NCI-H460 (cell line): ENCODE data around the gene FBLN2. TPM values are rescaled to one million over a fixed set of nuclear protein-coding genes. Genes with fewer than 3 reads are reported as not detected.
A peak's percentile ranks its signal among the peaks of the same experiment; 100 is the strongest.

ENCODE experiments used
- DNase-seq: peaks from one replicate; pipeline ENCODE4 v3.0.0-alpha.2; 2016; ENCODE audit warnings: low read depth; ENCODE audit errors: extremely low read depth
- total RNA-seq: library from RNA; depleted of rRNA; stranded (reverse); fragments of >200 nt; shearing (Covaris generic); gene quantifications from 2 replicates; pipeline ENCODE4 v1.2.3, GENCODE V29; 2014

FBLN2 gene
- total RNA-seq, 1 experiment from 2014 or later: not detected

DNA sequence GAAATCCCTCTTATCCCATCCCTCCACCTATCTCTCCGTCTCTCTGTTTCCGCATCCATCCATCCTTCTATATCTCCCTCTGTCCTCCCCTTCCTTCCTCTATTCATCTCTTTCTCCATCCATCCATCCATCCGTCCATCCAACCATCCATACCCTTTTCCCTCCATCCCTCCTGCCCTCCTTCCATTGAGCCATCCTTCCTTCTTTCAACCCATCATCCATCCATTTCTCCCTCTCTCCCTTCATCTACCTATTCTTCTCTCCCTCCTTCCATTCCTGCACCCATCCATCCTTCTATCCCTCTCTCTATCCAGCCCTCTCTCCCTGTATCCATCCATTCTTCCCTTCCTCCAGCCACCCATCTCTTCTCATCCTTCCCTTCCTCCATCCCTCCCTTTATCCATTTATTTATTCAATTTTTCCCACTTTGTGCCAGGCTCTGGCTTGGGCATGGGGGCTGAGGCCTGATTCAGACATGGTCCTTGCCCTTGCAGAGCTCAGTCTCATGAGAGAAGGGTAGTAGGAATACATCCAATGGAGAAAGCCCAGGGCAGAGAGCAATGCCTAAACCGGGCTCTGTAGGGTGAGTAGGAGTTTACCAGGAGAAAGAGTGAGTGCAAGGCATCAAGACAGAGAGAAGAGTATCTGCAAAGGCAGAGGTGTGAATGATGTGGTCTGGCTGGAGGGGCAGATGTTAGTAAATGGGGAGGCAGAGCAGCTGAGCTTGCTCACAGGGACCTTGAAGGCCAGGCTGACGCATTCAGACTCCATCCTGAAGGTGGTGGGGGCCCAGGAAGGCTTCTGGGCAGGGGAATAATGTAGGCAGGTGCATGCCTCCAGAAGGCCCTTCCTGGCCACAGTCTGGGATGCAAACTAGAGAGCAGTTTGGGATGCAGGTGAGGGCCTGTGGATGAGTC lies 19.5 kb upstream of the FBLN2 start:
- no peak for DNase-seq

DNA sequence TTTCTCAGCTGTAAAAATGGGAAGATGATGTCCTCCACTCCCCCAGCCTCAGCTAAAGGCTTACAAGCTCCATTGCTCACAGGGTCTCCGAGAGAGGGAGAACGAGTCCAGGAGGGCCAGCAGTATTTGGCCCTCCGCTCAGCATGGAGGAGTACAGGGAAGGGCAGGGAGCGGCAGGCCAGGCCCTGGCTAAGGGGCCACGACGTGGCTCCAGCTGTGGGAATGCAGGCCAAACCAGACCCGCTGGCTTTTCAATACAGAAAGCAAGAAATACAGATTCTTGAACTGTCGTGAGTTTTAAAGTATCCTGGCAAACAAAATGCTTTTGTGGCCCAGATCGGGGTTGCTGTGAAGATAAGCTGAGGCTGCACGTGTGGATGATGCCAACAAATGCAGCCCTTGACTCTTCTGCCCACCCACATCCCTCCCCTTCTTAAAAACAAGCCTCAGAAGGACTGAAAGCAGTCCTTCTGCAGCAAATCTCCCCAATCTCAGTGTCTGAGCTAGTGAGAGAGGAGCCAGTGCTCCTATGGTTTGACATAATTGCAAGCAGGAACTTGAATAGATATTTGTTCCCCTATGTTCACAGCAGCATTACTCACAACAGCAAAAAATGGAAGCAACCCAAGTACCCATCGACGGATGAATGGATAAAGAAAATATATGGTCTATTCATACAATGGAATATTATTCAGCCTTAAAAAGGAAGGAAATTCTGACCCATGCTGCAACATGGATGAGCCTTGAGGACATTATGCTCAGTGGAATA lies 18.5 kb upstream of the FBLN2 start:
- no peak for DNase-seq

DNA sequence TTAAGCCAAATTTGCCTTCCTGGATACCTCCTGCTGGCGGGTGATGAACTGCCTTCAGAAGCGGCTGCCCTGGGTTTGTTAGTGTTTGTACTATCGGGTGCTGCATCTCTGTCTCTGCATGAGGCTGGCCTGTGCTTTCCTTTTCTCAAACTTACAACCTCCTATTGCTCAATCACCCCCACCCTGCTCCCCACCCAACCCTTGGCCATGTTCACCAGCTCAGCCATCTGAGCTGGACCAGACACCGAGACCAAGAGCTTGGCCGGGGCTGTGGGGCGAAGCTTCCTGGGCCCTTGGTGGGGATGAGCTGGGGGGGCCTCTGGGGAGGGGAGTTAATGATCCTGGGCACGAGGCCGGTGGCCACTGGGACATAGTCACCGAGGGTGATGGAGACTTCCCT lies 16.8 kb upstream of the FBLN2 start:
- no peak for DNase-seq

DNA sequence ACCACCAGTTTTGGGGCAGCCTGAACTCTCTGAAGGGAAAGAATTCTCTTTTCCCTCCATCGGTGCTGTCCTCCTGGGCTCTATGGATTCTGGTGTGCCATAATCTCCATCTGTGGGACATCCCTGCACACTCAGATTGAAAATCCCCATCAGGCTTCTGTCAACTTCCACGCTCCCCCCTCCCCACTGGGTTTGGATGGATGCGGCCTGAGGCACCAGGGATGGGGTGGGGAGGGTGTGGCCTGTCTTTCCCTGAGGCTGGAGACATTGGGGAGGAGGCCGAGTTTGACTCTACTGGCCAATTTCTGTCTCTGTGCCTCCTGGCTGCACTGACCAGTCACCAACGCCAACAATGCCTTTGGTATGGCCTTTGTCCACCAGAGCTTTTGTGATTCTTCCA lies 16.3 kb upstream of the FBLN2 start:
- no peak for DNase-seq

DNA sequence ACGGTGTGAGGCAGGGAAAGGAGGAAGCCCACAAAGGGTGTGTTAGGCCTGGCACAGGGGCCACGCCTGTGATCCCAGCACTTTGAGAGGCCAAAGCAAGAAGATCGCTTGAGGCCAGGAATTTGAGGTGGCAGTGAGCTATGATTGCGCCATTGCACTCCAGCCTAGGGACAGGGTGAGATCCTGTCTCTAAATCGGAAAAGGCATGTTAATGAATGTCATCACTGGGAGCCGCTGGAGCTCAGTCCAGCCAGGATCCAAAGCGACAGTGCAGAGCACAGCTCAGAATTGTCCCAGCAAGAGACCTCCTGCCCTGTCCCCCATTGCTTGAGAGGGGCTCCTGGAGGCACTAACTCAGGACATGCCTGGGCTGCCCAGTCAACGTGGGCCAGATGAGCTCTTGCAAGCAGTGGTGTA lies 15.0 kb upstream of the FBLN2 start:
- DNase-seq: no peak

DNA sequence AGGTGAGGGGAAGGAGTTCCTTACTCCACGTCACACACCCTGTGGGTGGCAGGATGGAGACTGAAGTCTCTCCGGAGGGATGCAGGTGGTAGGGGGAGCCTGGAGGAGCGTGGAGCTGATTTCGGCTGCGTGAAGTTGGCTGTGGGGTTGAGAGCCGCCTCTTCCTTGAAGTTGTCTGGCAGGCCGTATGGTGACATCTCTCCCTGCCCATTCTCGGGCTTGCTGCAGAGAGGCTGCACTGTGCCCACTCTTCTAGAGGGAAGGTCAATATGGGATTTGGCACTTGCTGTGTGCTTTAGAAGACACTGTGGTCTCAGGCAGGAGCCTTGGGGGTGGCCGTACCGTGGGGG lies 13.4 kb upstream of the FBLN2 start:
- no peak for DNase-seq

DNA sequence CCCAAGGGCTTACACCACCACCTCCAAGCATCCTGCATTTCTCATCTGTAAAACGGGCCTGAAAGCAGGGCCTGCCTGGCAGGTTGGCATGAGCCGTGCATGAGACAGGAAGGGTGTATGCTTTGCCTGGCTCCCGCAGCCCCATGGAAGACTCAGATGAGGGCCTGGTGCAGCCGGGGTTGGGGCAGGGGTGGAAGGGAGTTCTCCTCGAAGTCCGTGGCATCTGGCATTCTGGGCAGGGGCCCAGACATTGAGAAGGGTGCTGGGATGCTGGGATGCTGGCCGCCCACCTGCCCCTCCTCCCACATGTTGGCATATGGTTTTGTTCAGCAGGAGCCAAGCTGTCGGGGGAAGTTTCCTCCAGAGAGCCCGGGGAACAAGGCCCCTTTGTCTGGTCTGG lies 13.0 kb upstream of the FBLN2 start:
- DNase-seq: no peak

DNA sequence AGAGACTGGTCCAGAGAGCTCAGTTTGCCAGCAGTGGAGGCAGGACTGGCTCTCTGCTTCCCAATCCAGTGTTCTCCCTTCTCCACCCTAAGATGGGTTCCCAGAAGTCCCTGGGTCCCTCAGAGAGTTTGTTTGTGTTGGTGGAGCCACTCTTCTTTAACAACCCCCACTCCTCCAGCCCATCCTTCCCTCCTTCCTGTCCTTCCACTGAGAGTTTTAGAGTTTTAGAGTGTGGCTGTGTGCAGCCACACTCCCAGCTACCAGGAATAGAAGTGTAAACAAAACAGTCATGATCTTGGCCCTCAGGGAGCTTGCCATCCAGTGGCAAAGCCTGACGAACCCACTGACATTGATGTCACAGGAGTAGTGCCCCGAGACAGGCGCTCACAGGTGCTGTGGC lies 12.5 kb upstream of the FBLN2 start:
- DNase-seq: no peak

DNA sequence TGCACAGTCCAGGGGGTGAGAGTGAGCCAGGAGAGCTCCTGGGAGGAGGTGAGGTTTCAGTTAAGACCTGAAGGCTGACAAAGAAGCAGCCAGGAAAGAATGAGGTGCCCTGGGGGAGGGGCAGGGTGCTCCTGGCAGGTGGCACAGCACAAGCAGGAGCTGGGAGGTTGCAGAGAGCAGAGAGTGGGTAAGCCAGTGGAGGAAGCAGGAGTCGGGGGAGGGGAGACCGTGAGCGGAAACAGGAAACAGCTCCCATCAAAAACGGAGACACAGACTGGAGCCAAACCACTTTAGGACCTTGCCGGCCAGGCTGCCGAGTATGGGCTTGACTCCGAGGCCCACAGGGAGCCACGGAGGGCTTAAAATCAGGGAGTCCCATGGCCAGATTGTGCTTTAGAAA lies 12.1 kb upstream of the FBLN2 start:
- DNase-seq: no peak

DNA sequence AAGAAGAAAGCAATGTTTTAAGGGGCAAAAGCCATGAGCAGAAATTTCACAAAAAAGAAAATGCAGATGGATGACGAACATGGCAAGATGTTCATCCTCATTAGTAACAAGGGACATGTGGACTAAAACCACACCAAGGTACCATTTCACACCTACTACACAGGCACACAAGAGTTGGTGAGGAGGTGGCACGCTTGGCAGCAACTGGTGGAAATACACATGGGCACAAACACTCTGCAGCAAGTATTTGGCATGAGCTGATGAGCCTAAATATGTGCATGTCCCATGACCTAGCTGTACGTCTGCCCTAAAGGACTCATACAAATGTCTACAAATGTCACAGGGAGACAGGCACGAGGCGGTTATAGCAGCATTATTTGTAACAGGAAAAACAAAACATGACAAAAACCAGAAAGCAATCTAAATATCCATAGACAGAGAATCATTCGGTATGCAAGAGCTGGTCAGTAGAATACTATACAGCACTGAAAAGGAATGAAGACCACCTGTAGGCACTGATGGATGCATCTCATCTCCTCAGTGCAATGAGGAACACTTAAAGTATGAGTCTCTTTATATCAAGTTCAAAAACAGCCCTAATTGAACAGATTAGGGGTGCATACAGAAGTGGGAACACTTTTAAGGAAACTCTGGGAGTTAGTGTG lies 11.5 kb upstream of the FBLN2 start:
- no peak for DNase-seq

DNA sequence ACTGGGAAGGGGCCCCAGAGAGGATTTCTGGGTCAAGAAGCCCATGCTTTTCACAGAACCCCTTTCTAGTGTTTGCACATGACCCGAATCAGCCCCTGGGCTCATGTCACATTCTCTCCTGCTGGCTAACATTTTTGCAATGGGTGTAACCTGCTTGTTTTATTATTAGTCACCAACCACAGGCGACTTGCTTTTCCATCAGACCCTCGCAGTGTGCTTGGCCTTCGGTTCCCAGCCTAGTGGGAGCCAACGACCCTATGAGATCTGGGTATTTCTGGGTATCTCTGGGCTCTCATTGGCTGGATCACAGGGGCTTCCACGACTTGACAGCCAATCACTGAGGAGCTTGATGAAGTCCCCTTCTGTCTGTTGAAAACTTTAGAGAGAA lies 11.0 kb upstream of the FBLN2 start:
- DNase-seq: peak; percentile 55

DNA sequence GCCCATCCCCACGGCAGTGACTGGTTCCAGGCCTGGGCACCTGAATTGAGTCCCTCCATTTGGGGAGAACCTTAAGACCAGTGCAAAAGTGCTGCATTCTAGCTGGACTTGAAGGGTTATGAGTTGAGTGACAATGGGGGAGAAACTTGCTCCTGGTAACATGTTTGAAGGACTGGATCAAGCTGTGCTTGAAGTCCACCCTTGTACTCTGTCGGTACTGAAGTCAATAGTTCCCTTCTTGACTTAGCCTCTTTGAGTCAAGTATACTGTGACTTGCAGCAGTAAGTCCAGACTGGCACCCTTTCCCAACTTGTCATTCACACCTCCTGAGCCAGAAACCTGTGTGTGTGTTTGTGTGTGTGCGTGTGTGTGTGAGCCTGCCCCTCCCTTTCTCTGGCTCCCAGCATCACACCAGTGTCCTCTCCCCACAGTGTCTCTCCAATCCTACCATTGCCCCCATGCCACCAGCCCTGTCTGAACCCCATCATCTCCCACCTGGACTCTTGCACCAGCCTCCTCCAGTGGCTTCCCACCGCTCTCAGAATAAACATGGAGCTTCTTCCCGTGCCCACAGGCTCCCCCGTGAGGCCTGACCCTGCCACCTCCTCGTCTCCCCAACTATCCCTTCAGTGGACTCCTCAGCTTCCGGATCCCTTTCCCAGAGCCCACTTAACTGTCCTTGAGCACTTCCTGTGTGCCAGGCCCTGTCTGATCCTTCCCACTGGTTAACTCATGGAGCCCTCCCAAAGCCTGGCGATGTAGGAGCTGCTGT lies 10.2 kb upstream of the FBLN2 start:
- no peak for DNase-seq

DNA sequence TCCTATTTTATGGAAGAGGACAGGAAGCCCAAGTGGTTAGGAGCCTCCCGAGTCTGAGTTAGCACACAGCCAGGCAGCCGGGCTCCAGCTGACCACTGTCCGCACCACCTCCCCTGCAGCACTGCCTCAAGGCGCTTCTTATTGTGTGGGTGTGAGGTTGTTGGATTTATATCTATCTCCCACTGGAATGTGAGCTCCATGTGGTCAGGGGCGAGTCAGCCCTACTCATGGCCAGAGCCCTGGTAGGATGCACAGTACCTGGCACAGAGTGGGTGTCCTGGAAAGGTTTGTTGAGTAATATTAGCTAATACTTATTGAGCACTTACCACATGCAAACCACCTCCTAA lies 9.7 kb upstream of the FBLN2 start:
- no peak for DNase-seq

DNA sequence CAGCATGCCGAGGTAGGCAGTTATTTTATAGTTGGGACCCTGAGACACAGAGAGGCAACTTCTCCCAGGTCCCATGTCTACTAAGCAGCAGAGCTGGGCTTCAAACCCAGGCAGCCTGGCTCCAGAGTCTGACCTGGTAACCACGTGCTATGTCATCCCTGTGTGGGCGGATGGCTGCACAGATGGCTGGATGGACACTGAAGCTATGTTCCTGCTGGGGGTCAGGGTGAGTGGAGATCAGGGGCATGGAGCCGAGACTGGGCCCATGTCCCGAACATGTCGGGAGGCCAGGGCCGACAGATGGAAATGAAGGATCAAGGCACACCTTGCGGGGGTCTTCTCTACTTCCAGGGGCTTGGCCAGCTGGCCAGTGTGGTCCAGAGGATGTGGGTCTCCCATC lies 9.3 kb upstream of the FBLN2 start:
- DNase-seq: no peak

DNA sequence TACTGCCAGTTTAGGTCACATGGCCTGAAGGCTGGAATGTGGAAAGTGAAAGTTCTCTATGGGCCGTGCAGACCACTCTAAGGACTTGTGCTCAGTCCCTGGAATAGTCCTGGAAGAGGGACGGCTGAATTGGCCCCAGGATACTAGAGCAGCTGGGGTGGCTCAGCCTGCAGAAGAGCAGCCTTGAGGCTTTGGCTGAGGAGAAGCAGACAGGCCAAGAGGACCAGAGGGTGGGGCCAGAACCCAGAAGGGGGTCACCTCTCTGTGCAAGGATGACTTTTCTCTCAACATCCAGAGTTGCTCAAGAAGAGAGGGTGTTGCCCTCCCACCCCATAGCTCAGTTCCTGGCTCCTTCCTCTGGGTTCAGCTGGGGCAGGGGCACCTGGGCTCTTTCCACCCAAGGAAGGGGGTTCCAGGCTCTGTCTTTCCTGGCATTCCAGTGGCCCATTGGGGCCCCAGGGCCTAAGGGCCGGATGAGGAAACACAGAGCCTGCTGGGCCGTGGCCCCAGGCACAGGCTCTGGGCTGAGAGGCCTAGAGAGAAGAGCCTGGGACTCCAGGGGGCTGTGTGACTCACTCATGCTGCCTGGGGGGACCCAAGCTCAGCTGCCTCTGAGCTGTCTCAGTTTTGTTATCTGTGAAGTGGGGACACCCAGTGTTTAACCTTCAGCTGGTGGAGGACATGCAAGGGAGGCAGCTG lies 8.5 kb upstream of the FBLN2 start:
- no peak for DNase-seq

DNA sequence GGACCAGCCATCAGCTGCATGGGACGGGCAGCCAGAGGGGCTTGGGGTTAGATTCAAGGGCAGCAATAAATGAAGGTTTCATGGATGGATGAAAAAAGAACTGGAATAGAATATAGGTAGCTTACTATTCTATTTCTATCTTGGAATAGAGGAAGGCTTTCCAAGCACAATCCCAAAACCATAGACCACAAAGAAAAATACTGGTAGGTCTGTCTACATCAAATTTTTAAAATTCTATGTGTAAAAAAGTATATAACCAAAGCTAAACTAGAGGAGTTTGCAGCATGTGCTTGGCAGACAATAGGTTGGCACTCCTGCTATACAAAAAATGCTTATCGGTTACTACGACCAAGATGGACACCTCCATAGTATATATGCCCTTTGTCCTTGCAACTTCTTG lies 7.2 kb upstream of the FBLN2 start:
- no peak for DNase-seq

DNA sequence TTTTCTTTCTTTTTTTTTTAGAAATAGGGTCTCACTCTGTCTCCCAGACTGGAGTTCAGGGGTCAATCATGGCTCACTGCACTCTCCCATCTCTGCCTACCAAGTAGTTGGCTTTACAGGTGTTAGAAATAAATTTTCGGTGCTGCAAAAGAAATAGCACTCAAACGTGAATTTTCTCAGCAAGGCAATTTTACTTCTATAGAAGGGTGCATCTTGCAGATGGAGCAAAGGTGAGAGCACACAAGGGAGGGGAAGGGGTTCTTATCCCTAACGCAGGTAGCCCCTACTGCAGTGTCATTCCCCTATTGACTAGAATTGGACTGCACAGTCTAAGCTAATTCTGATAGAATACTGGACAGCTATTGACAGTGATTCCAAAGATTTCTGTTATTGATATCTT lies 6.8 kb upstream of the FBLN2 start:
- DNase-seq: no peak

DNA sequence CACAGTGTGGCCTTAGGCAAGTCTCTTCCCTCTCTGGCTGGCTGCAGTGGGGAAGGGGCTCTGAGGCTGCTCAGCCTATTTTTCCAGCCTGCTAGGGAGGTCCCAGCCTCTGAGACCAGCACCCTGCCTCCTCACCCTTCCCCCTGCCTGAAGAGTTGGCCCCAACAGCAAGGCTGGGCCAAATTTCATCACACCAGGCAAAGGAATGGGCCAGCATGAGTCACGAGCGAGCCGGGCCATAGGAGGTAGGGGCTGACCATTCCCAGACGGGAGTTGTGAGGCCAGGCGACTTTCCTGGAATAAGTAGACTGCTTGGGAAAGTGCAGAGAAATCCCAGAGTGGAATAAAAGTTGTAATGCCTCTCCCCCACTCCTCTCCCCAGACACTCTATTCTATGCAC lies 5.7 kb upstream of the FBLN2 start:
- DNase-seq: no peak

DNA sequence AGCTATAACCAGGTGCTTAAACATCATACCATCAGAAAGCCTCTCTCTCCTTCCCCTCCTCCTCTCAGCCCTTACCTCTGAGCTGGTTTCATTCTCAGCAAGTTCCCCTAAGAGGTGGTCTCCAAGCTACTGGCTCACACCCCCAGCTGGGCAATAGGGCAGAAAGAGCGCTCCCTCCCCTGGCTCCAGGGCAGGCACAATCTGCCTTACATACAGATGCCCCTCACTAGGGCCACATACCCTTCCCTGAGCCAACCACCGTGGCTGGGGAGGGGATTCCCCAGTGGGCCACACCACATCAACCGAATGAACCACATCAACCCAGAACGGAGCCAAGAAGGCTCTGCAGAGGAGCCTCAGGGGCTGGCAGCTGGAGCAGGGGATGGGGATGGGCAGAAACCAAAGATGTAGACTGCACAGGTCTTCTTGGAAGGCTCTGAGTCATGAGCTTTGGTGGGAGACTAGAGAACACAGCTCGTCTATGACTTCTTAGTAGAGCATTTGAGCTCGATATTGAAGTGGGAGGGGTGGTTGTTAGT lies 4.6 kb upstream of the FBLN2 start:
- no peak for DNase-seq
